GM19468 (cell line): Measurements from ENCODE around the gene HOXC12.

Experiments used
- ATAC-seq: cut with Tn5 transposase; IDR thresholded peaks from one replicate; pipeline ENCODE4 v1.9.1; 2021; ENCODE audit warnings: mild to moderate bottlenecking, moderate library complexity, moderate number of reproducible peaks; ENCODE audit not compliant: unreplicated experiment; ENCODE audit errors: extremely low read depth

The HOXC12 gene

GRCh38 chr12:53939141-53940108 is 15.3 kb upstream of the HOXC12 start:
- no peak for ATAC-seq

GRCh38 chr12:53940443-53941014 is 14.2 kb upstream of the HOXC12 start:
- ATAC-seq, result no peak

- ATAC-seq, result no peak
These were observed 13.5 kb upstream of the HOXC12 start for GRCh38 chr12:53941187-53941586.

GRCh38 chr12:53941750-53942149 is 13.0 kb upstream of the HOXC12 start:
- no peak for ATAC-seq

- ATAC-seq, result no peak
These were observed 12.2 kb upstream of the HOXC12 start for GRCh38 chr12:53942467-53942997.

GRCh38 chr12:53944209-53944608 is 10.5 kb upstream of the HOXC12 start:
- no peak for ATAC-seq

GRCh38 chr12:53944907-53945847 is 9.5 kb upstream of the HOXC12 start:
- ATAC-seq, result no peak

- ATAC-seq, result no peak
These were observed 7.0 kb upstream of the HOXC12 start for GRCh38 chr12:53947743-53948142.

GRCh38 chr12:53948650-53949593 is 5.8 kb upstream of the HOXC12 start:
- ATAC-seq, result no peak

GRCh38 chr12:53949631-53950436 is 4.9 kb upstream of the HOXC12 start:
- ATAC-seq, result no peak

- no peak for ATAC-seq
These were observed 4.3 kb upstream of the HOXC12 start for GRCh38 chr12:53950437-53950773.

GRCh38 chr12:53950789-53951576 is 3.7 kb upstream of the HOXC12 start:
- no peak for ATAC-seq

- no peak for ATAC-seq
These were observed 2.9 kb upstream of the HOXC12 start for GRCh38 chr12:53951577-53952334.

GRCh38 chr12:53952335-53952694 is 2.4 kb upstream of the HOXC12 start:
- no peak for ATAC-seq

- ATAC-seq, result no peak
These were observed 1.6 kb upstream of the HOXC12 start for GRCh38 chr12:53952871-53953734.
